Measurements from ENCODE around the gene CACNB2. TPM values are rescaled to one million over a fixed set of nuclear protein-coding genes. Genes with fewer than 3 reads are reported as not detected.

CACNB2 gene
- total RNA-seq, 1 experiment from 2014 or later, result not detected

DNA sequence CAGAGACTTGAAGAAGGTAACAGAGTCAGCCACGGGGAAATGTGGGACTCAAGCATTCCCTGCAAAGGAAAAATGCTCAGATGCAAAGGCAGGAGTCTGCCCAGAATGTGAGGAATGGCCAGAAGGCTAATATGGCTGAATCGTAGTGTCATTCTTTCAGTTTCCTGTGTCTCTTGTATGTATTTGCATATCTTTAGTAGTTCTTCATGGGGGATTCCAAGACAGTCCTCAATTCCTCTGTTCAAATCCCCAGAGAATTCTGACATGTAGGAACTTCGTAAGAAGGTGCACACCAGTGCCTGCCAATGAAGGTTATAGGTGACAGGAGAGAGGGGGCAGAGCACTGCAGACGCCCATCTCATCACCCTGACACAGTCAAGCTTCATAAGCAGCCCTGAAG is 154.4 kb downstream of the CACNB2 start:
- Mint-ChIP-seq H3K27me3 (ENCODE audit: unreplicated experiment) (peaks cover 9% of the 10 kb centered on the region), H3K36me3 (ENCODE audit: insufficient read depth, unreplicated experiment) (no peaks in the 10 kb centered on the region), H3K4me1 (ENCODE audit: low read depth, unreplicated experiment) (no peaks in the 10 kb centered on the region), H3K4me3 (ENCODE audit: low read depth, unreplicated experiment) (no peak overlapping the region), H3K27ac (ENCODE audit: unreplicated experiment) (no peak overlapping the region), H3K9me3 (ENCODE audit: low read depth, unreplicated experiment) (no peaks in the 10 kb centered on the region)
- CTCF ChIA-PET, result no interaction called here
- intact Hi-C loops (cut with micrococcal nuclease; ENCODE audit: unreplicated experiment), result loop anchor here (5.0 kb wide), 1 partner anchor 48 kb away; no protein-coding TSS in a partner anchor
- DNase-seq, result no peak
- no TSS peak for BruUV-seq (replicated peaks)
- TF ChIP-seq, protein P1, sequence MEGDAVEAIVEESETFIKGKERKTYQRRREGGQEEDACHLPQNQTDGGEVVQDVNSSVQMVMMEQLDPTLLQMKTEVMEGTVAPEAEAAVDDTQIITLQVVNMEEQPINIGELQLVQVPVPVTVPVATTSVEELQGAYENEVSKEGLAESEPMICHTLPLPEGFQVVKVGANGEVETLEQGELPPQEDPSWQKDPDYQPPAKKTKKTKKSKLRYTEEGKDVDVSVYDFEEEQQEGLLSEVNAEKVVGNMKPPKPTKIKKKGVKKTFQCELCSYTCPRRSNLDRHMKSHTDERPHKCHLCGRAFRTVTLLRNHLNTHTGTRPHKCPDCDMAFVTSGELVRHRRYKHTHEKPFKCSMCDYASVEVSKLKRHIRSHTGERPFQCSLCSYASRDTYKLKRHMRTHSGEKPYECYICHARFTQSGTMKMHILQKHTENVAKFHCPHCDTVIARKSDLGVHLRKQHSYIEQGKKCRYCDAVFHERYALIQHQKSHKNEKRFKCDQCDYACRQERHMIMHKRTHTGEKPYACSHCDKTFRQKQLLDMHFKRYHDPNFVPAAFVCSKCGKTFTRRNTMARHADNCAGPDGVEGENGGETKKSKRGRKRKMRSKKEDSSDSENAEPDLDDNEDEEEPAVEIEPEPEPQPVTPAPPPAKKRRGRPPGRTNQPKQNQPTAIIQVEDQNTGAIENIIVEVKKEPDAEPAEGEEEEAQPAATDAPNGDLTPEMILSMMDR (IDR thresholded peaks at IDR 0.05; ENCODE audit: unreplicated experiment), result no peak

DNA sequence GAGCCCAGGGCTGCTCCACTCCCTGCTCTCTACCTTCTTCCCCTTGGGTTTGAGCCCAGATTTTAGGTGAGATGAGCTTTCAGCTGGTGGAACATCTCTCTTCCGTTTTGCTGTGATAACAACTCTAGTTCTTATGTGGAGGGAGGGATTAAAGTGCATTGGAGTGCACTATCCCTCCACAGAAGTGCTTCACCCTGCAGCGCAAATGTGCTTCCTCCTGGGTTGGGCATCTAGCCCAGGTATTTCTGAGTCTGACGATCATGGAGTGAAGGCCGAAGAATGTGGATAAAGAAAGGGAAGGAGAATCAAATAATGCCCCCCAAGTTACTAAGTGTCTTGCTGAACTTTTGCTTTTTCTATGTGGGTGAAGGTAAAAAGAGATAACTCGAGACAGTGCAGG is 157.4 kb downstream of the CACNB2 start:
- CTCF ChIA-PET, result no interaction called here

DNA sequence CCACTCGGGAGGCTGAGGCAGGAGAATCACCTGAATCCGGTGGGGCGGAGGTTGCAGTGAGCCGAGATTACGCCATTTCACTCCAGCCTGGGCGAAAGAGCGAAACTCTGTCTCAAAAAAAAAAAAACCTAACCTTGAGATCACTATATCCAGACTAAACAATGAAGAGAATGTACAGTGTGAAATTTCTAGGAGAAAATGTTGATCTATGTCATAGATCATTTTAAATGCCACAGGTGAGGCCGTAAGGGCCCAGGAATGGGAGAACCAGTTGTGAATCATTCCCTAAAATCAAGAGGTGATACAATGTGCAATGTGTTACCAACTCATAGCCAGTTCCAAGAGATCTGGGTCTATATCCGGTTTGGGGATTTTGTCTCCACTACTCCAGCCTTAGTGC is 158.0 kb downstream of the CACNB2 start:
- no peaks in the 10 kb centered on the region for H3K9me3 Mint-ChIP-seq (ENCODE audit: low read depth, unreplicated experiment)
- H3K36me3 Mint-ChIP-seq (ENCODE audit: insufficient read depth, unreplicated experiment), result no peaks in the 10 kb centered on the region
- CTCF ChIA-PET, result no interaction called here
- H3K4me1 Mint-ChIP-seq (ENCODE audit: low read depth, unreplicated experiment), result no peaks in the 10 kb centered on the region
- intact Hi-C loops (cut with micrococcal nuclease; ENCODE audit: unreplicated experiment), result no loop called here
- no TSS peak for BruUV-seq (replicated peaks)
- DNase-seq, result no peak
- TF ChIP-seq, protein P1 (IDR thresholded peaks at IDR 0.05; ENCODE audit: unreplicated experiment), result no peak
- H3K4me3 Mint-ChIP-seq (ENCODE audit: low read depth, unreplicated experiment), result no peak overlapping the region
- H3K27me3 Mint-ChIP-seq (ENCODE audit: unreplicated experiment), result peaks cover 9% of the 10 kb centered on the region
- H3K27ac Mint-ChIP-seq (ENCODE audit: unreplicated experiment), result no peak overlapping the region

More for the DNA sequence above, 157.4 kb downstream of the CACNB2 start:
- Mint-ChIP-seq H3K27me3 (ENCODE audit: unreplicated experiment) (peaks cover 9% of the 10 kb centered on the region), H3K9me3 (ENCODE audit: low read depth, unreplicated experiment) (no peaks in the 10 kb centered on the region), H3K4me3 (ENCODE audit: low read depth, unreplicated experiment) (no peak overlapping the region), H3K36me3 (ENCODE audit: insufficient read depth, unreplicated experiment) (no peaks in the 10 kb centered on the region), H3K4me1 (ENCODE audit: low read depth, unreplicated experiment) (no peaks in the 10 kb centered on the region), H3K27ac (ENCODE audit: unreplicated experiment) (no peak overlapping the region)
- DNase-seq, result no peak
- intact Hi-C loops (cut with micrococcal nuclease; ENCODE audit: unreplicated experiment), result no loop called here
- TF ChIP-seq, protein P1 (IDR thresholded peaks at IDR 0.05; ENCODE audit: unreplicated experiment), result no peak
- BruUV-seq (replicated peaks), result no TSS peak

DNA sequence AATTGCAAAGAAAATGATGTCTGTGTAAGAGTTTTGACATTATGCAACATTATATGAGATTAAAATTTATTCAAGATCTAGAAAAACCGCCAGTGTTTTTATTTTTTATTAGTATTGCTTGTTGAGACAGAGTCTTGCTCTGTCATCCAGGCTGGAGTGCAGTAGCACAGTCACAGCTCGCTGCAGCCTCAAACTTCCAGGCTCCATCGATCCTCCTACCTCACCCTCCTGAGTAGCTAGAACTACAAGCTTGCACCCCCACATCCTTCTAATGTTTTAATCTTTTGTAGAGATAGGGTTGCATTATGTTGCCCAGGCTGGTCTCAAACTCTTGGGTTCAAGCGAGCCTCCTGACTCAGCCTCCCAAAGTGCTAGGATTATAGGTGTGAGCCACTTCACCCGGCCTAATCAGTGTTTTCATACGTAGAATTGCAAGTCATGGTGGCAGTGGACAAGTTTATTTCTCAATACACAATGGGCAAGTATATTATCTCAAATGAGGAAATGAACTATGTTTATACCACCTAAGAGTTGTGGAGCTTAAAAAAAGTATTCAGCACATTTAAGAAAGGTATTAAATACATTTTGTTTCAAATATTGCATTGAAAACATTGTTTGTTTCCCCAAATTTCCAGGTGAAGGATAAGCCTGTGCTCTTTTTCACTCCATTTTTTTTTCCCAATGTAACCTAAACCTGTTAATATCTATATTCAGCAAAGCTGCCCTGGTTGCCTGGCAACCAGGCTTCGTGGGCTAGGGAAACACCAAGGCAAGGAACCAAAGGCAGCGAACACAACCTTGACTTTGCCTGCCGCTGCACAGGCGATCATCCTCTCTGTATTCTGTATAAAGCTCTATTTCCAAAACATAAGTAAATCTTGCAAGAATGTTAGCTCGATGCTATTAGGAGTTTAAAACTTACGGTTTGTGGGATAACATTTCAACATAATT is 163.9 kb downstream of the CACNB2 start:
- peaks cover 22% of the 10 kb centered on the region for H3K27me3 Mint-ChIP-seq (ENCODE audit: unreplicated experiment)
- DNase-seq, result no peak
- CTCF ChIA-PET, result no interaction called here
- H3K4me1 Mint-ChIP-seq (ENCODE audit: low read depth, unreplicated experiment), result no peaks in the 10 kb centered on the region
- no peaks in the 10 kb centered on the region for H3K36me3 Mint-ChIP-seq (ENCODE audit: insufficient read depth, unreplicated experiment)
- BruUV-seq (replicated peaks), result no TSS peak
- no peak overlapping the region for H3K27ac Mint-ChIP-seq (ENCODE audit: unreplicated experiment)
- peaks cover 6% of the 10 kb centered on the region for H3K9me3 Mint-ChIP-seq (ENCODE audit: low read depth, unreplicated experiment)
- H3K4me3 Mint-ChIP-seq (ENCODE audit: low read depth, unreplicated experiment), result no peak overlapping the region
- TF ChIP-seq, protein P1 (IDR thresholded peaks at IDR 0.05; ENCODE audit: unreplicated experiment), result no peak
- intact Hi-C loops (cut with micrococcal nuclease; ENCODE audit: unreplicated experiment), result no loop called here

All from Calu3 (cell line).